Ovary (tissue), 3 donors: ENCODE measurements around the gene VEPH1.

Source experiments
- CTCF ChIP-seq, 3 donors: fragments of 450-650 bp in 2 of 3; fragments of 200-600 bp in 1 of 3; IDR thresholded peaks; one replicate each; pipeline versions ENCODE4 v1.5.1 to v1.8.0; 2016 to 2022; ENCODE audit warnings: antibody characterized with exemption in 3 of 3, mild to moderate bottlenecking in 1 of 3
- POLR2A ChIP-seq: fragments of 450-650 bp; IDR thresholded peaks from one replicate; pipeline ENCODE4 v1.6.1; 2017; ENCODE audit warnings: antibody characterized with exemption, mild to moderate bottlenecking, moderate library complexity
- donor health status: DM: no; HTN: no; CAD: no.

GRCh38 chr3:157531771-157532170 is 28.6 kb upstream of the VEPH1 start:
- TF ChIP-seq CTCF (IDR thresholded peaks at IDR 0.05) (no peak), POLR2A (no peak)
